ENCODE data around the gene MAP3K8. TPM values are rescaled to one million over a fixed set of nuclear protein-coding genes. Genes with fewer than 3 reads are reported as not detected.

MAP3K8 gene
- total RNA-seq, 1 donor from 2014 or later = 160 TPM

DNA sequence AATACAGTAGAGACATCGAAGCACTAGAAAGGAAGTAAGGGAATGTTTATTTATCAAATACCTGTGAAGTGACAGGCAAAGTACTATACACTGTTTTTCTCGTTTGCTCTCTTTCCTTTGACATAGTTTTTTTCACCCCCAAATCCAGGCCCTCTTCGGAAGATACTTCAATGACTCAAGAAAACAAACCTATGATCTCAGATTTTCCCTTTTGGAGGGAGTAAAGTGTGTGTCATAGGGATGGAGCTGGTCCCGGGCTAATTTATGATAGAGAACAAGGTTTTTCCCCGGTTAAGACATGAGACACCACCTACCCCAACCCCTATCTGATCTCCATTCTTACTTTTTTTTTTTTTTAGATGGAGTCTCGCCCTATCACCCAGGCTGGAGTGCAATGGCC is 61.7 kb downstream of the MAP3K8 start:
- ChIA-PET CTCF (no interaction called here), POLR2A (no interaction called here)
- Mint-ChIP-seq H3K27me3 (no peaks in the 10 kb centered on the region), H3K36me3 (ENCODE audit: low read depth) (no peaks in the 10 kb centered on the region), H3K4me1 (peaks cover 93% of the 10 kb centered on the region), H3K27ac (peak overlapping the region; percentile 13), H3K4me3 (peak overlapping the region; percentile 0), H3K9me3 (no peaks in the 10 kb centered on the region)
- intact Hi-C loops (cut with micrococcal nuclease) = no loop called here
- DNase-seq (no peak), ATAC-seq (ENCODE audit: low read depth) (no peak)
- TF ChIP-seq, protein P1, sequence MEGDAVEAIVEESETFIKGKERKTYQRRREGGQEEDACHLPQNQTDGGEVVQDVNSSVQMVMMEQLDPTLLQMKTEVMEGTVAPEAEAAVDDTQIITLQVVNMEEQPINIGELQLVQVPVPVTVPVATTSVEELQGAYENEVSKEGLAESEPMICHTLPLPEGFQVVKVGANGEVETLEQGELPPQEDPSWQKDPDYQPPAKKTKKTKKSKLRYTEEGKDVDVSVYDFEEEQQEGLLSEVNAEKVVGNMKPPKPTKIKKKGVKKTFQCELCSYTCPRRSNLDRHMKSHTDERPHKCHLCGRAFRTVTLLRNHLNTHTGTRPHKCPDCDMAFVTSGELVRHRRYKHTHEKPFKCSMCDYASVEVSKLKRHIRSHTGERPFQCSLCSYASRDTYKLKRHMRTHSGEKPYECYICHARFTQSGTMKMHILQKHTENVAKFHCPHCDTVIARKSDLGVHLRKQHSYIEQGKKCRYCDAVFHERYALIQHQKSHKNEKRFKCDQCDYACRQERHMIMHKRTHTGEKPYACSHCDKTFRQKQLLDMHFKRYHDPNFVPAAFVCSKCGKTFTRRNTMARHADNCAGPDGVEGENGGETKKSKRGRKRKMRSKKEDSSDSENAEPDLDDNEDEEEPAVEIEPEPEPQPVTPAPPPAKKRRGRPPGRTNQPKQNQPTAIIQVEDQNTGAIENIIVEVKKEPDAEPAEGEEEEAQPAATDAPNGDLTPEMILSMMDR (IDR thresholded peaks at IDR 0.05) = no peak

DNA sequence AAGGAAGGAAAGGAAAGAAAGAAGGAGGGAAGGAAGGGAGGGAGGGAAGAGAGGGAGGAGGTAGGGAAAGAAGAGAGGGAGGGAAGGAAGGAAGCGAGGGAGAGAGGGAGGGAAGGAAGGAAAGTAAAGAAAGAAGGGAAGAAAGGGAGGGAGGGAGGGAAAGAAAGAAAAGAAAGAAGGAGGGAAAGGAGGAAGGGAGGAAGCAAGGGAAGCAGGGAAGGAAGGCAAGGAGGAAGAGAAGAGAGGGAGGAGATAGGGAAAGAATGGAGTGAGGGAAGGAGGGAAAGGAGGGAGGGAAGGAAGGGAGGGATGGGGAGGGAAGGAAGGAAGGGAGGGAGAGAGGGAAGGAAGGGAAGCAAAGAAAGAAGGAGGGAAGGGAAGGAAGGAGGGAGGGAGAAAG is 65.8 kb downstream of the MAP3K8 start:
- H3K27me3 Mint-ChIP-seq = no peaks in the 10 kb centered on the region
- CTCF ChIA-PET = no interaction called here
- POLR2A ChIA-PET = no interaction called here
- no peak overlapping the region for H3K27ac Mint-ChIP-seq
- H3K4me1 Mint-ChIP-seq = peaks cover 93% of the 10 kb centered on the region
- no peaks in the 10 kb centered on the region for H3K9me3 Mint-ChIP-seq
- intact Hi-C loops (cut with micrococcal nuclease) = no loop called here
- no peak for DNase-seq
- H3K36me3 Mint-ChIP-seq (ENCODE audit: low read depth) = no peaks in the 10 kb centered on the region
- no peak overlapping the region for H3K4me3 Mint-ChIP-seq
- ATAC-seq (ENCODE audit: low read depth) = no peak
- TF ChIP-seq, protein P1 (IDR thresholded peaks at IDR 0.05) = no peak

DNA sequence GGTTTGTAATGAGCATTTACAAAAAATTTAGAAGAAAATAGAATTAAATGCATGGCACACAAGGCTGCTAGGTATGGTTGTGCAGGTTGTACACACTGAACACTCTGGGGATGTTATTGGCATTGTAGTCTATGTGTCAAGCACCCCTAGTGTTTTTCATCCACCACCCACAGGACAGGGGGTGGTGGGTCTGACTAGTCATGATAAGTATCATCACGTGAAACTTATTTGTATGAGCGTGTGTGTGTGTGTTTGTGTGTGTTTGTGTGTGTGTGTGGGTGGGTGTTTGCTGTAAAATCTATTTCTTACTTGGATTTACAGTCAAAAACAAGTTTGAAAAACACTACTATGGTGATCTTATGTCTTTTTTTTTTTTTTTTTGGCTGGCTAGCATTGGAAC is 66.5 kb downstream of the MAP3K8 start:
- Mint-ChIP-seq H3K27ac (peak overlapping the region; percentile 63), H3K36me3 (ENCODE audit: low read depth) (no peaks in the 10 kb centered on the region), H3K27me3 (no peaks in the 10 kb centered on the region), H3K4me3 (no peak overlapping the region), H3K9me3 (no peaks in the 10 kb centered on the region), H3K4me1 (peaks cover 94% of the 10 kb centered on the region)
- ATAC-seq (ENCODE audit: low read depth) = no peak
- DNase-seq = no peak
- intact Hi-C loops (cut with micrococcal nuclease) = no loop called here
- TF ChIP-seq, protein P1 (IDR thresholded peaks at IDR 0.05) = no peak
- ChIA-PET CTCF (no interaction called here), POLR2A (interaction anchor here (0.8 to 2.7 kb wide), 2 partner anchors 29 to 62 kb away, joined by 9 to 16 read pairs; no protein-coding TSS in a partner anchor)

DNA sequence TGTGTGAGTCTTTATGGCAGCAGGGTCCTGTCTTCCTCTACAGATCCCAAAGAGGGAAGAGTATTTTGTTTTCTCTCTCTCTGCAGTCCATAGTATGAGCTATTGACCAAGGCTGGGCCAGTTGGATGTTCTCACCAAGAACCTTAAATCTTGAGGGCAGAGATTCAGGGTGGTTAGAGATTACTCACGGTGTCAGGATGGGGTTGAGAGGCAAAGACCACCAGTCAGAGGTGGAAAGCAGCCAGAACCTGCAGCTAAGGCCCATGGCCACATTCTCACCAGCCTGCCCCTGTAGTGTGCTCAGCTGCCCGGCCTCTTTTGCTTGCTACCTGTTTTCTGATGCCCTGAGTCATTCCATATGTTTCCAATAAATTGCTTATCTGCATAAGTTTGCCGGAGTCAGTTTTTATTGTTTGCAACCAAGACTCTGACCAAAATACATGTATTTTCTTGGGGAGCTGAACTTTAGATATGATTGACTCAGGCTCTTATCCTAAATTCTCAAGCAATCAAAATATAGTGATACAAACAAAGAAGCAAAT is 67.0 kb downstream of the MAP3K8 start:
- Mint-ChIP-seq H3K4me1 (peaks cover 94% of the 10 kb centered on the region), H3K4me3 (no peak overlapping the region), H3K27me3 (no peaks in the 10 kb centered on the region), H3K27ac (peak overlapping the region; percentile 63), H3K9me3 (no peaks in the 10 kb centered on the region), H3K36me3 (ENCODE audit: low read depth) (no peaks in the 10 kb centered on the region)
- POLR2A ChIA-PET = interaction anchor here (0.8 to 2.7 kb wide), 5 partner anchors 8 to 80 kb away, joined by 3 to 16 read pairs (median 9); no protein-coding TSS in a partner anchor
- ATAC-seq (ENCODE audit: low read depth) = no peak
- DNase-seq = no peak
- CTCF ChIA-PET = no interaction called here
- intact Hi-C loops (cut with micrococcal nuclease) = no loop called here
- TF ChIP-seq, protein P1 (IDR thresholded peaks at IDR 0.05) = no peak

DNA sequence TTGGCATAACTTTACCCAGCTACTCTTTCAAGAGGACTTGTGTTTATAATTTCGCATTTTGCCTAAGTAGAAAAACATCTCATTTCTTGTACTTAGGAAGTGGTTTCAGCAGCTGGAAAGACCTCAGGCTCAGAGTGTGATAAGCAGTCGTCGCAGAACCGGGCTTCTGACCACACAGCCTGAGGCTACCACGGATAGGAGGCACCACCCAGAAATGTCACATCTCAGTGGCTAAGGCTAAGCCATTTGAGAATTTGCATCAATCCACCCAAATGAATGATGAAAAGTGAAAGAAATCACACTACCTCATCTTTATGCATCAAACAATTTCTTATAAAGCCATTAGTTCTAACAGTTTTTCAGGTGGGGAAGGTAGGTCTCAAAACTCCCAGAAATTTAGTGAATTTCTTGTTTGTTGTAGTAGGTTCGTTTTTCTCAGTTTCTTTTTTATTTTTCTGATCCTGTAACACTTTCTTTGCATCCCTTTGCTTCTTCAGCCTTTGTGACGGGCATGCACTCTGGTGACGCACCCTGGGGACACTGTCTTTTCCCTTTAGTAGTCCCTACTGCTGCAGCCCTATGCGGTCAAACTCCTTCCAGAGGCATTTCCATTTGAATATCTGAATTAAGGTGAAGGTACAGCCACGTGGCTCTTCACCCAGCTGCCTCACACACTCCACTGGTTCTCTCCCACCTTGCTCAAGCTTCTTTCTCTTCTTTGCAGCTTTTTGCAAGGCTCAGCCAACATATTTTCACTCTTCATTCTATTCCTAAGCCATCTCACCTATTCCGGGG is 68.5 kb downstream of the MAP3K8 start:
- TF ChIP-seq, protein P1 (IDR thresholded peaks at IDR 0.05) = no peak
- Mint-ChIP-seq H3K4me3 (peak overlapping the region; percentile 79), H3K27ac (peak overlapping the region; percentile 83), H3K9me3 (no peaks in the 10 kb centered on the region), H3K4me1 (peaks cover 89% of the 10 kb centered on the region), H3K36me3 (ENCODE audit: low read depth) (no peaks in the 10 kb centered on the region), H3K27me3 (no peaks in the 10 kb centered on the region)
- intact Hi-C loops (cut with micrococcal nuclease) = loop anchor here (1.0 to 2.0 kb wide), 6 partner anchors 8 to 88 kb away; partner anchors contain the start of gene MAP3K8
- ChIA-PET POLR2A (interaction anchor here (0.6 to 2.7 kb wide), 11 partner anchors 9 to 89 kb away, joined by 3 to 16 read pairs (median 3); partner anchors contain the start of gene MAP3K8), CTCF (interaction anchor here (2.1 kb wide), 1 partner anchor 89 kb away, joined by 6 read pairs; no protein-coding TSS in a partner anchor)
- DNase-seq (no peak), ATAC-seq (ENCODE audit: low read depth) (peak; percentile 85)

Measured in activated B cell treated with CpG ODN at 0.5 μM for 24 hours (primary cell).